HEK293 (cell line): Measurements from ENCODE around the gene ARMC10.

Experiments
- CTCF ChIA-PET: fragments of 350-600 bp; formaldehyde crosslinking; extraction: SDS; loops from one replicate; lab custom pipeline; 2021; ENCODE audit warnings: antibody characterized with exemption; lab: Yijun Ruan, JAX
- POLR2A ChIA-PET: fragments of 300-600 bp; formaldehyde crosslinking; extraction: SDS; loops from one replicate; lab custom pipeline; 2020; ENCODE audit warnings: antibody characterized with exemption, inconsistent platforms; lab: Yijun Ruan, JAX
- H3K27ac ChIP-seq: fragments of 200-500 bp; sonication (Bioruptor generic); 2 replicates; pipeline ENCODE4 v1.5.1; 2014; ENCODE audit warnings: low read depth, low read length, control low read depth, inconsistent platforms; ENCODE audit errors: extremely low read depth
- H3K36me3 ChIP-seq, 2 experiments: fragments of 200-500 bp in 1 of 2; sonication (Bioruptor generic) in 1 of 2; 1 replicate in 1 of 2; 2 replicates in 1 of 2; pipeline ENCODE4 v1.5.1; 2014 to 2017; ENCODE audit warnings: inconsistent platforms in 2 of 2, low read length in 2 of 2; ENCODE audit not compliant: control insufficient read depth in 2 of 2, insufficient read depth in 1 of 2
- H3K4me1 ChIP-seq: fragments of 200-500 bp; sonication (Bioruptor generic); 2 replicates; pipeline ENCODE4 v1.5.1; 2014; ENCODE audit warnings: mild to moderate bottlenecking, low read length, inconsistent platforms; ENCODE audit not compliant: control insufficient read depth, insufficient read depth
- H3K4me3 ChIP-seq: 2 replicates; pipeline ENCODE4 v1.5.1; 2011; ENCODE audit warnings: low read depth, mild to moderate bottlenecking, control low read depth, low read length, moderate library complexity
- H3K9me3 ChIP-seq: fragments of 200-500 bp; sonication (Bioruptor generic); 2 replicates; pipeline ENCODE4 v1.5.1; 2014; ENCODE audit warnings: low read depth, low read length, inconsistent platforms; ENCODE audit not compliant: control insufficient read depth, insufficient read depth
- GLI4 ChIP-seq: fragments of 450-650 bp; formaldehyde crosslinking; IDR thresholded peaks from 2 replicates; pipeline ENCODE4 v1.5.1; 2016; ENCODE audit warnings: missing biosample characterization, missing genetic modification characterization
- GLIS1 ChIP-seq: fragments of 450-650 bp; formaldehyde crosslinking; IDR thresholded peaks from 2 replicates; pipeline ENCODE4 v1.5.1; 2016; ENCODE audit warnings: missing biosample characterization, missing genetic modification characterization
- GLIS2 ChIP-seq: fragments of 450-650 bp; formaldehyde crosslinking; IDR thresholded peaks from 2 replicates; pipeline ENCODE4 v1.5.1; 2016; ENCODE audit warnings: missing biosample characterization, missing genetic modification characterization
- HOXA7 ChIP-seq: sonication (generic); formaldehyde crosslinking; IDR thresholded peaks from 2 replicates; pipeline ENCODE4 v1.8.1; 2022; ENCODE audit warnings: missing genetic modification reagents, borderline replicate concordance
- HOXD13 ChIP-seq: sonication (generic); formaldehyde crosslinking; IDR thresholded peaks from 2 replicates; pipeline ENCODE4 v1.8.0; 2022; ENCODE audit warnings: missing genetic modification reagents, borderline replicate concordance
- IKZF3 ChIP-seq: fragments of 450-650 bp; IDR thresholded peaks from 2 replicates; pipeline ENCODE4 v1.5.0; 2018; ENCODE audit warnings: missing biosample characterization, mild to moderate bottlenecking, missing genetic modification characterization, moderate library complexity
- SALL2 ChIP-seq: fragments of 450-650 bp; formaldehyde crosslinking; IDR thresholded peaks from 2 replicates; pipeline ENCODE4 v1.5.0; 2017; ENCODE audit warnings: missing biosample characterization, mild to moderate bottlenecking, missing genetic modification characterization, borderline replicate concordance
- ZFP69B ChIP-seq: fragments of 450-650 bp; formaldehyde crosslinking; IDR thresholded peaks from 2 replicates; pipeline ENCODE4 v1.5.1; 2016; ENCODE audit warnings: missing biosample characterization, missing genetic modification characterization
- ZNF112 ChIP-seq: fragments of 450-650 bp; formaldehyde crosslinking; IDR thresholded peaks from 2 replicates; pipeline ENCODE4 v1.5.0; 2017; ENCODE audit warnings: missing biosample characterization, missing genetic modification characterization
- ZNF138 ChIP-seq: fragments of 450-650 bp; formaldehyde crosslinking; IDR thresholded peaks from 2 replicates; pipeline ENCODE4 v1.5.1; 2016; ENCODE audit warnings: missing biosample characterization, missing genetic modification characterization, borderline replicate concordance
- ZNF24 ChIP-seq: fragments of 450-650 bp; formaldehyde crosslinking; IDR thresholded peaks from 2 replicates; pipeline ENCODE4 v1.5.1; 2016; ENCODE audit warnings: missing biosample characterization, missing genetic modification characterization
- ZNF274 ChIP-seq, 2 experiments: fragments of 200-500 bp in 1 of 2; fragments of 450-650 bp in 1 of 2; sonication (Bioruptor generic) in 1 of 2; formaldehyde crosslinking in 1 of 2; IDR thresholded peaks; 2 replicates each; pipeline versions ENCODE4 v1.5.1 to v1.6.1; 2014 to 2016; ENCODE audit warnings: borderline replicate concordance in 1 of 2, inconsistent platforms in 1 of 2, low read length in 1 of 2, missing biosample characterization in 1 of 2, missing genetic modification characterization in 1 of 2
- ZNF558 ChIP-seq: fragments of 450-650 bp; formaldehyde crosslinking; IDR thresholded peaks from 2 replicates; pipeline ENCODE4 v1.5.1; 2016; ENCODE audit warnings: missing biosample characterization, missing genetic modification characterization
- ZNF624 ChIP-seq: fragments of 450-650 bp; formaldehyde crosslinking; IDR thresholded peaks from 2 replicates; pipeline ENCODE4 v1.5.1; 2017; ENCODE audit warnings: missing biosample characterization, missing genetic modification characterization
- ZNF626 ChIP-seq: fragments of 450-650 bp; sonication (Bioruptor Pico); formaldehyde crosslinking; IDR thresholded peaks from 2 replicates; pipeline ENCODE4 v1.5.1; 2018; ENCODE audit warnings: missing biosample characterization, missing genetic modification characterization, inconsistent platforms
- ZNF830 ChIP-seq: fragments of 450-650 bp; IDR thresholded peaks from 2 replicates; pipeline ENCODE4 v1.5.0; 2018; ENCODE audit warnings: missing biosample characterization, missing genetic modification characterization, low read depth, mild to moderate bottlenecking, moderate library complexity
- ZNF837 ChIP-seq: fragments of 450-650 bp; formaldehyde crosslinking; IDR thresholded peaks from 2 replicates; pipeline ENCODE4 v1.5.1; 2016; ENCODE audit warnings: missing biosample characterization, missing genetic modification characterization
- ZXDB ChIP-seq: fragments of 450-650 bp; formaldehyde crosslinking; IDR thresholded peaks from 2 replicates; pipeline ENCODE4 v1.5.1; 2016; ENCODE audit warnings: missing biosample characterization, missing genetic modification characterization
- TF ChIP-seq, protein P1 (sequence below): fragments of 450-650 bp; formaldehyde crosslinking; IDR thresholded peaks from 2 replicates; pipeline ENCODE4 v1.5.1; 2016; ENCODE audit warnings: missing biosample characterization, missing genetic modification characterization
- TF ChIP-seq, protein P2 (sequence below): fragments of 450-650 bp; formaldehyde crosslinking; IDR thresholded peaks from 2 replicates; pipeline ENCODE4 v1.5.1; 2016; ENCODE audit warnings: missing biosample characterization, missing genetic modification characterization
- TF ChIP-seq, protein P3 (sequence below): fragments of 450-650 bp; formaldehyde crosslinking; IDR thresholded peaks from 2 replicates; pipeline ENCODE4 v1.5.1; 2016; ENCODE audit warnings: missing biosample characterization, missing genetic modification characterization
- TF ChIP-seq, protein P4 (sequence below): fragments of 450-650 bp; formaldehyde crosslinking; IDR thresholded peaks from 2 replicates; pipeline ENCODE4 v1.5.1; 2016; ENCODE audit warnings: missing biosample characterization, missing genetic modification characterization

ARMC10 gene

DNA sequence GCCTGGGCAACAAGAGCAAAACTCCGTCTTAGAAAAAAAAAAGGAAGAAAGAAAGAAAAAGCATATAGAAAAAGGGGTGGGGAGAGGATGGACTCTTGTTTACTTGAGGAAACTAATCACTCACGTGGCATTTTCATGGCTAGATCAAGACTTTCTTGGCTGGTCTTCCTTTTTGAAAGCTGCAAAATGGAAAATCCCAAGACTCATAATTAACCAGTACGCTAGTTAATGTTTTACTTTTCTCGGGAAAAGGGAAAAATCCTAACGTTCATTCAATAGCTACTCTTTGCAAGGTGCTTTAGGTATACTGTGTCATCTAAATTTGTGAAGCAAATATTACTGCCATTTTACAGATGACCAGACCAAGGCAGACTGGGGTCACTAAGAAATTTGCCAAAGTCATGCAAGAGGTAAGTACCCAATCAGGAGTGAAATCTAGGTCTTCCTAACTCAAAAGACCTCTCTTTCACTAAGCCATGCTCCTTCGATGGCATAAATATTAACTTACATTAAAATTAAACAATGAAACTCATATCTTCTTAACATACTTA, 49.6 kb downstream of the ARMC10 start (continued):
- no peak for TF ChIP-seq IKZF3 (tag by site-specific recombination)
- no peak for TF ChIP-seq SALL2 (tag by site-specific recombination)
- TF ChIP-seq ZXDB = no peak
- TF ChIP-seq, protein P1, sequence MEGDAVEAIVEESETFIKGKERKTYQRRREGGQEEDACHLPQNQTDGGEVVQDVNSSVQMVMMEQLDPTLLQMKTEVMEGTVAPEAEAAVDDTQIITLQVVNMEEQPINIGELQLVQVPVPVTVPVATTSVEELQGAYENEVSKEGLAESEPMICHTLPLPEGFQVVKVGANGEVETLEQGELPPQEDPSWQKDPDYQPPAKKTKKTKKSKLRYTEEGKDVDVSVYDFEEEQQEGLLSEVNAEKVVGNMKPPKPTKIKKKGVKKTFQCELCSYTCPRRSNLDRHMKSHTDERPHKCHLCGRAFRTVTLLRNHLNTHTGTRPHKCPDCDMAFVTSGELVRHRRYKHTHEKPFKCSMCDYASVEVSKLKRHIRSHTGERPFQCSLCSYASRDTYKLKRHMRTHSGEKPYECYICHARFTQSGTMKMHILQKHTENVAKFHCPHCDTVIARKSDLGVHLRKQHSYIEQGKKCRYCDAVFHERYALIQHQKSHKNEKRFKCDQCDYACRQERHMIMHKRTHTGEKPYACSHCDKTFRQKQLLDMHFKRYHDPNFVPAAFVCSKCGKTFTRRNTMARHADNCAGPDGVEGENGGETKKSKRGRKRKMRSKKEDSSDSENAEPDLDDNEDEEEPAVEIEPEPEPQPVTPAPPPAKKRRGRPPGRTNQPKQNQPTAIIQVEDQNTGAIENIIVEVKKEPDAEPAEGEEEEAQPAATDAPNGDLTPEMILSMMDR (tag by site-specific recombination) = no peak
- no peak for TF ChIP-seq HOXA7 (CRISPR knock-in tag)
- no peak for TF ChIP-seq ZFP69B (tag by site-specific recombination)
- TF ChIP-seq ZNF624 = no peak
- no peak for TF ChIP-seq ZNF112 (tag by site-specific recombination)
- TF ChIP-seq HOXD13 (CRISPR knock-in tag) = no peak
- no peak for TF ChIP-seq GLIS1

DNA sequence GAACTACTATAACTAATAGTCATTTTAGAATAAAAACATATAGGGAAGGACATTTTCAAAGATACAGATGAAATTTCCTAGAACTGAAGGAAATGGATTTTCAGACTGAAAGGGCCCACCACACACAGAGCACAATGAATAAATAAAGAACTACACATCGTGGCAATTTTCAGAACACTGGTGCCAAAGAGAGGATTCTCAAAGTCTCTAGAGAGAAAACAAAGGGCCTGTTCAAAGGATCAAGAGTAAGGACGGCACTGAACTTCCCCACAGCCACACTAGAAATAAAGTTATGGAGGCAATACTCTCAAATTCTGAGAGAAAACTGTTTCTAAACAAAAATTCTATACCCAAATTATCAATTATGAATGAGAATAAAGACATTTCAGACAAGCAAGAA, 52.1 kb downstream of the ARMC10 start:
- TF ChIP-seq ZNF830 (tag by site-specific recombination) (no peak), ZNF626 (tag by site-specific recombination) (no peak), ZNF274 (IDR thresholded peaks at IDR 0.05; ENCODE audit: low read length) (no peak), ZNF274 (tag by site-specific recombination; IDR thresholded peaks at IDR 0.05; ENCODE audit: borderline replicate concordance) (no peak)
- TF ChIP-seq, protein P2, sequence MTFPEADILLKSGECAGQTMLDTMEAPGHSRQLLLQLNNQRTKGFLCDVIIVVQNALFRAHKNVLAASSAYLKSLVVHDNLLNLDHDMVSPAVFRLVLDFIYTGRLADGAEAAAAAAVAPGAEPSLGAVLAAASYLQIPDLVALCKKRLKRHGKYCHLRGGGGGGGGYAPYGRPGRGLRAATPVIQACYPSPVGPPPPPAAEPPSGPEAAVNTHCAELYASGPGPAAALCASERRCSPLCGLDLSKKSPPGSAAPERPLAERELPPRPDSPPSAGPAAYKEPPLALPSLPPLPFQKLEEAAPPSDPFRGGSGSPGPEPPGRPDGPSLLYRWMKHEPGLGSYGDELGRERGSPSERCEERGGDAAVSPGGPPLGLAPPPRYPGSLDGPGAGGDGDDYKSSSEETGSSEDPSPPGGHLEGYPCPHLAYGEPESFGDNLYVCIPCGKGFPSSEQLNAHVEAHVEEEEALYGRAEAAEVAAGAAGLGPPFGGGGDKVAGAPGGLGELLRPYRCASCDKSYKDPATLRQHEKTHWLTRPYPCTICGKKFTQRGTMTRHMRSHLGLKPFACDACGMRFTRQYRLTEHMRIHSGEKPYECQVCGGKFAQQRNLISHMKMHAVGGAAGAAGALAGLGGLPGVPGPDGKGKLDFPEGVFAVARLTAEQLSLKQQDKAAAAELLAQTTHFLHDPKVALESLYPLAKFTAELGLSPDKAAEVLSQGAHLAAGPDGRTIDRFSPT (tag by site-specific recombination) = no peak
- ChIA-PET CTCF (interaction anchor here (0.6 kb wide), 1 partner anchor 61 kb away, joined by 3 read pairs; no protein-coding TSS in a partner anchor), POLR2A (interaction anchor here (0.7 kb wide), 1 partner anchor 19 kb away, joined by 4 read pairs; no protein-coding TSS in a partner anchor)
- Histone ChIP-seq H3K27ac (no peak overlapping the region), H3K4me1 (no peaks in the 10 kb centered on the region), H3K4me3 (no peak overlapping the region), H3K36me3 (peaks cover 8 to 16% of the 10 kb centered on the region in 2 experiments), H3K9me3 (no peaks in the 10 kb centered on the region)

DNA sequence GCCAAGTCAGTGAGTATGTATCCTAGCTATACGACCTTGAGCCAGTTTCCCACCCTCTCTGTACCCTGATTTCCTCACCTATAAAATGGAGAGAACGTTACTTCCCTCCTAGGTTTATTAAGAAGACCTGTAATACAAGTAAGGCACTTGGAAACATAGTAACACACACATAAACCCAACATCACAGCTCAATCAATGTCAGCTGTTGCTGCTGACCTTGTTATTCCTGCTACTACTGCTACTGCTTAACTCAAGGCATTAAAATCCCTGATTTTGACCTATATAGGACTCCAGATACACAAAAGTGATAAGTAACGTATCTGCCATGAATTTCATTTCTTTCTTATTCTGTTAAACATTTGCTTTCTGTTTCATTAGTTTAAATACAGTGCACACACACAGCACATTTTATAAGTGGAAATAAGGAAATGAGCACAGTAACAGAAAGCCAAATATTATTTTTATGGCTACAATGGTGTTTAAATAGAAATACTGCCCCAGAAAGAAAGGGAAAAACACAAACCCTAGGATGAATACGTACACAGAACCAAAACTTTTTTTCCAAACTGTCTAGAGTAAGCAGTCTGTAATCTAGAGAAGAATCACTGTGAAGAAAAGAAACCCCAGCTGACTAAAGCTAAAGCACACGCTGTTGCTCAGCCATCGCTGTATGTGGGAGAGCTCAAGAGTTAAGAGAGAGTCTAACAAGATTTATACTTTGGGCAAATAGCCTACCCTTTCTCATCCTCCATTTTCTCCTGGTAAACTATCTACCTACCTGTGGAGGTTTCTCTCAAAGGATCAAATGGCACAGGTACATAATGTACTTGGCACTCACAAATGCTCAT, 55.0 kb downstream of the ARMC10 start:
- peaks cover 4 to 13% of the 10 kb centered on the region in 2 experiments; a peak in 2 of 3 replicates for H3K36me3 ChIP-seq
- H3K27ac ChIP-seq = no peak overlapping the region
- POLR2A ChIA-PET = no interaction called here
- CTCF ChIA-PET = interaction anchor here (0.7 to 0.9 kb wide), 2 partner anchors 19 to 229 kb away, joined by 3 to 5 read pairs; partner anchors contain the start of gene NAPEPLD
- H3K4me1 ChIP-seq = no peaks in the 10 kb centered on the region; the same call in 1 of the 2 replicates
- no peaks in the 10 kb centered on the region for H3K9me3 ChIP-seq
- H3K4me3 ChIP-seq = no peak overlapping the region
- no peak for TF ChIP-seq ZNF138 (tag by site-specific recombination)
- TF ChIP-seq GLI4 = no peak
- TF ChIP-seq GLIS2 (tag by site-specific recombination) = no peak
- no peak for TF ChIP-seq ZNF558 (tag by site-specific recombination)
- TF ChIP-seq ZNF837 (tag by site-specific recombination) = no peak
- TF ChIP-seq, protein P3, sequence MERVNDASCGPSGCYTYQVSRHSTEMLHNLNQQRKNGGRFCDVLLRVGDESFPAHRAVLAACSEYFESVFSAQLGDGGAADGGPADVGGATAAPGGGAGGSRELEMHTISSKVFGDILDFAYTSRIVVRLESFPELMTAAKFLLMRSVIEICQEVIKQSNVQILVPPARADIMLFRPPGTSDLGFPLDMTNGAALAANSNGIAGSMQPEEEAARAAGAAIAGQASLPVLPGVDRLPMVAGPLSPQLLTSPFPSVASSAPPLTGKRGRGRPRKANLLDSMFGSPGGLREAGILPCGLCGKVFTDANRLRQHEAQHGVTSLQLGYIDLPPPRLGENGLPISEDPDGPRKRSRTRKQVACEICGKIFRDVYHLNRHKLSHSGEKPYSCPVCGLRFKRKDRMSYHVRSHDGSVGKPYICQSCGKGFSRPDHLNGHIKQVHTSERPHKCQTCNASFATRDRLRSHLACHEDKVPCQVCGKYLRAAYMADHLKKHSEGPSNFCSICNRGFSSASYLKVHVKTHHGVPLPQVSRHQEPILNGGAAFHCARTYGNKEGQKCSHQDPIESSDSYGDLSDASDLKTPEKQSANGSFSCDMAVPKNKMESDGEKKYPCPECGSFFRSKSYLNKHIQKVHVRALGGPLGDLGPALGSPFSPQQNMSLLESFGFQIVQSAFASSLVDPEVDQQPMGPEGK (tag by site-specific recombination) = no peak
- TF ChIP-seq, protein P4, sequence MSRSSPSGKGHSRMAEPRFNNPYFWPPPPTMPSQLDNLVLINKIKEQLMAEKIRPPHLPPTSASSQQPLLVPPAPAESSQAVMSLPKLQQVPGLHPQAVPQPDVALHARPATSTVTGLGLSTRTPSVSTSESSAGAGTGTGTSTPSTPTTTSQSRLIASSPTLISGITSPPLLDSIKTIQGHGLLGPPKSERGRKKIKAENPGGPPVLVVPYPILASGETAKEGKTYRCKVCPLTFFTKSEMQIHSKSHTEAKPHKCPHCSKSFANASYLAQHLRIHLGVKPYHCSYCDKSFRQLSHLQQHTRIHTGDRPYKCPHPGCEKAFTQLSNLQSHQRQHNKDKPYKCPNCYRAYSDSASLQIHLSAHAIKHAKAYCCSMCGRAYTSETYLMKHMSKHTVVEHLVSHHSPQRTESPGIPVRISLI (tag by site-specific recombination) = no peak
- no peak for TF ChIP-seq ZNF24 (tag by site-specific recombination)
